Uterus (tissue), 4 donors: ENCODE measurements around the gene UBE2Z. TPM values are rescaled to one million over a fixed set of nuclear protein-coding genes. Genes with fewer than 3 reads are reported as not detected.
A peak's percentile ranks its signal among the peaks of the same experiment; 100 is the strongest.

Source experiments
- DNase-seq, 2 donors: peaks; one replicate each; pipeline ENCODE4 v3.0.0-alpha.2; 2019 to 2020
- H3K27ac ChIP-seq, 2 donors: fragments of 200-600 bp; sonication (generic); 1 replicate in 1 of 2; 2 replicates in 1 of 2; pipeline ENCODE4 v1.5.1; 2016 to 2018
- H3K27me3 ChIP-seq, 2 donors: fragments of 200-600 bp; sonication (generic); one replicate each; pipeline ENCODE4 v1.5.1; 2018 to 2019; ENCODE audit warnings: control low read depth in 1 of 2
- H3K36me3 ChIP-seq, 2 donors: fragments of 200-600 bp; sonication (generic); one replicate each; pipeline ENCODE4 v1.5.1; 2019; ENCODE audit warnings: control low read depth in 1 of 2
- H3K4me1 ChIP-seq, 2 donors: fragments of 200-600 bp; sonication (generic); one replicate each; pipeline ENCODE4 v1.5.1; 2018 to 2019; ENCODE audit warnings: control low read depth in 1 of 2
- H3K4me3 ChIP-seq, 2 donors: fragments of 200-600 bp; sonication (generic); 1 replicate in 1 of 2; 2 replicates in 1 of 2; pipeline ENCODE4 v1.5.1; 2018 to 2019; ENCODE audit warnings: mild to moderate bottlenecking in 1 of 2
- H3K9me3 ChIP-seq, 2 donors: fragments of 200-600 bp; sonication (generic); one replicate each; pipeline ENCODE4 v1.5.1; 2019; ENCODE audit warnings: control low read depth in 1 of 2
- POLR2A ChIP-seq, 2 donors: fragments of 450-650 bp; IDR thresholded peaks; one replicate each; pipeline ENCODE4 v1.6.1; 2016; ENCODE audit warnings: antibody characterized with exemption in 2 of 2, mild to moderate bottlenecking in 1 of 2, moderate library complexity in 1 of 2
- intact Hi-C: fragments of 100-400 bp; cut with DNase I; formaldehyde crosslinking; loops from one replicate; pipeline ENCODE4 v1.15.1; 2023; ENCODE audit warnings: low total_unique reads
- total RNA-seq, 4 donors: library from RNA; depleted of rRNA in 3 of 4; stranded (reverse); fragments of >200 nt in 3 of 4; gene quantifications; one replicate each; pipeline versions ENCODE4 v1.1.0 to v1.2.4, GENCODE V29; 2014 to 2023
- TF ChIP-seq, protein P1 (sequence below), 4 experiments: fragments of 200-600 bp in 2 of 4; fragments of 450-650 bp in 2 of 4; sonication (generic) in 2 of 4; IDR thresholded peaks; one replicate each; pipeline ENCODE4 v1.5.1; 2016 to 2019; ENCODE audit warnings: antibody characterized with exemption in 4 of 4, mild to moderate bottlenecking in 2 of 4, moderate library complexity in 1 of 4
- donor health status: DM: yes; HTN: yes; CAD: no.

UBE2Z gene
- total RNA-seq, 4 donors from 2014 or later: 25.0 to 77.9 (median 59.4) TPM

DNA sequence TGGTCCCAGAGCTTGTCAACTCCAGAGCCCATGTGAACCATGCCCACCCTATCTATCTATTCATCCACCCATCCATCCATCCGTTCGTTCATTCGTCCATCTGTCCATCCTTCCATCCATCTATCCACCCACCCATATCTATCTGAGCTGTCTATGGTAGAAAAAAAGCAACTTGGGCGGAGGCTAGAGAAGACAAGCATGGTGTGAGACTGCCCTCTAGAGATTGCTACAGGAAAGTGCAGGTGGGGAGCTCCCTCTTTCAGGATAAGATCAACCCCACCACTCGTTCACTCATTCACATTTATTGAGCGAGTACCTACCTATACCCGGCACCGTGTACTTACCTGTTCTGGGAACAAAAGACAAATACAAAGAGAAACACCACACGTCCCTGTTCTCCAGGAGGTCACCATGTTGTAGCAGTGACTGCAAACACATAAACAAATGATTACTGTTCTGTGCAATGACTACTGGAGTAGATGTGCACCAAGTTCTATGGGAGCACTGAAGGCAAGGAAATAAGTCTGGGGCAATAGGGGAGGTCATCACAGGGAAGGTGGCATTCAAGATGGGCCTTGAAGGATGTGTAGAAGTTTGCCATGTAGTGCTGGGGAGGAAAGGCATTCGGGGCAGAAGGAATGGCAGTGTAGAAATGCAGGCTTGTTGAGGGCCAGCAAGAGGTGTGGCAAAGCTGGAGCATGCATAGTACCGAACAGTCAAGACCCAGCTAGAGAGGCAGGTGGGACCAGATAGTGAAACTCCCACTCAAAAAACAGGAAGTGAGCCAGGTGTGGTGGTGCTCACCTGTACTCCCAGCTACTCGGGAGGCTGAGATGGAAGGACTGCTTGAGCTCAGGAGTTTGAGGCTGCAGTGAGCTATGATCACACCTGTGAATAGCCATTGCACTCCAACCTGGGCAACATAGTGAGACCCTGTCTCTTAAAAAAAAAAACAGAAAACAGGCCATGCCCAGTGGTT, 29.0 kb upstream of the UBE2Z start:
- H3K4me3 ChIP-seq: no peak overlapping the region
- H3K36me3 ChIP-seq: no peaks in the 10 kb centered on the region
- H3K27me3 ChIP-seq: no peaks in the 10 kb centered on the region
- H3K9me3 ChIP-seq: no peaks in the 10 kb centered on the region
- intact Hi-C loops: loop anchor here (5.0 kb wide), 1 partner anchor 62 kb away; the partner anchor contains the start of gene TTLL6
- DNase-seq: peak; percentile 39 to 54
- H3K27ac ChIP-seq: no peak overlapping the region
- no peaks in the 10 kb centered on the region for H3K4me1 ChIP-seq
- TF ChIP-seq, protein P1, sequence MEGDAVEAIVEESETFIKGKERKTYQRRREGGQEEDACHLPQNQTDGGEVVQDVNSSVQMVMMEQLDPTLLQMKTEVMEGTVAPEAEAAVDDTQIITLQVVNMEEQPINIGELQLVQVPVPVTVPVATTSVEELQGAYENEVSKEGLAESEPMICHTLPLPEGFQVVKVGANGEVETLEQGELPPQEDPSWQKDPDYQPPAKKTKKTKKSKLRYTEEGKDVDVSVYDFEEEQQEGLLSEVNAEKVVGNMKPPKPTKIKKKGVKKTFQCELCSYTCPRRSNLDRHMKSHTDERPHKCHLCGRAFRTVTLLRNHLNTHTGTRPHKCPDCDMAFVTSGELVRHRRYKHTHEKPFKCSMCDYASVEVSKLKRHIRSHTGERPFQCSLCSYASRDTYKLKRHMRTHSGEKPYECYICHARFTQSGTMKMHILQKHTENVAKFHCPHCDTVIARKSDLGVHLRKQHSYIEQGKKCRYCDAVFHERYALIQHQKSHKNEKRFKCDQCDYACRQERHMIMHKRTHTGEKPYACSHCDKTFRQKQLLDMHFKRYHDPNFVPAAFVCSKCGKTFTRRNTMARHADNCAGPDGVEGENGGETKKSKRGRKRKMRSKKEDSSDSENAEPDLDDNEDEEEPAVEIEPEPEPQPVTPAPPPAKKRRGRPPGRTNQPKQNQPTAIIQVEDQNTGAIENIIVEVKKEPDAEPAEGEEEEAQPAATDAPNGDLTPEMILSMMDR (IDR thresholded peaks at IDR 0.05): peak; percentile 84 to 93 (median 88)
- TF ChIP-seq POLR2A (IDR thresholded peaks at IDR 0.05): no peak

DNA sequence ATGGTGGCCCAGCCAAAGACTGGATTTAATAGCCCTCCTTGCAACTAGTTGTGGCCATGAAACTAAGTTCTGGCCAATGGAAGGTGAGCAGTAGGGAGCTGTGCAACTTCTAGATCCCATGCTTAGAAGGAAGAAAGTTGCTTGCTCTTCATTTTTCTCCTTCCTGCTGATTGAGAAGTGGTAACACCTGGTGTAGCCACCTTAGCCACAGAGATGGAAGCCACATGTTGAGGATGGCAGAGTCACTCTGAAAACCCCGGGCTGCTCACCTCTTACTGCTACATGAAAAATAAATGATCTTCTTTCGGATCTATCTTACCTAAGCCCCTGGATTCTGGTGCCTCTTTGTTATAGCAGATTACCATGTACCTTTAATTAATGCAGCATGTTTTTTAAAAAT, 25.9 kb upstream of the UBE2Z start:
- Histone ChIP-seq H3K4me1 (no peaks in the 10 kb centered on the region), H3K27me3 (no peaks in the 10 kb centered on the region), H3K27ac (no peak overlapping the region), H3K36me3 (no peaks in the 10 kb centered on the region), H3K4me3 (no peak overlapping the region), H3K9me3 (no peaks in the 10 kb centered on the region)
- no peak for DNase-seq
- intact Hi-C loops: loop anchor here (5.0 to 10.0 kb wide), 2 partner anchors 160 to 217 kb away; partner anchors contain the start of genes PRAC1 and PRAC2
- TF ChIP-seq, protein P1 (IDR thresholded peaks at IDR 0.05): no peak
- no peak for TF ChIP-seq POLR2A (IDR thresholded peaks at IDR 0.05)

DNA sequence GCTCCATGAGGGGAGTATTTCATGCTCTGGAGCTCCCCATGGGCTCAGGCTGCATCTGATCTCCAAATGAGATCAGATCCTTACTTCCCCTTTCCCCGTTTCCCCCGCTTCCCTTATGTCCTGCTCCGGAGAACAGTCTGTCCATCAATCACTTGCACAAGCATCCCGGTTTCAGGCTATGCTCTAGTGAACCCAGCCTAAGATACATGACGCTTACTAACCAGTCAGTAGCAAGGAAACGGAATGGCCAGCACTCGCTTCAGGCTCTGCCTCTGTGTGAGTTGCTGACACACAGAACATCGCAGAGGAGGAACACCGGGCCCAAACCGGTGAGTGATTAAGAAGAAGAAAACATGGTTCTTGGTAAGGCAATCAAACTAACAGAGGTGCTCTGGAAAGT, 25.0 kb upstream of the UBE2Z start:
- Histone ChIP-seq H3K27me3 (no peaks in the 10 kb centered on the region), H3K27ac (no peak overlapping the region), H3K4me1 (no peaks in the 10 kb centered on the region), H3K36me3 (no peaks in the 10 kb centered on the region), H3K4me3 (no peak overlapping the region), H3K9me3 (no peaks in the 10 kb centered on the region)
- intact Hi-C loops: loop anchor here (5.0 to 10.0 kb wide), 2 partner anchors 161 to 218 kb away; partner anchors contain the start of genes PRAC1 and PRAC2
- no peak for DNase-seq
- TF ChIP-seq POLR2A (IDR thresholded peaks at IDR 0.05): no peak
- TF ChIP-seq, protein P1 (IDR thresholded peaks at IDR 0.05): no peak

DNA sequence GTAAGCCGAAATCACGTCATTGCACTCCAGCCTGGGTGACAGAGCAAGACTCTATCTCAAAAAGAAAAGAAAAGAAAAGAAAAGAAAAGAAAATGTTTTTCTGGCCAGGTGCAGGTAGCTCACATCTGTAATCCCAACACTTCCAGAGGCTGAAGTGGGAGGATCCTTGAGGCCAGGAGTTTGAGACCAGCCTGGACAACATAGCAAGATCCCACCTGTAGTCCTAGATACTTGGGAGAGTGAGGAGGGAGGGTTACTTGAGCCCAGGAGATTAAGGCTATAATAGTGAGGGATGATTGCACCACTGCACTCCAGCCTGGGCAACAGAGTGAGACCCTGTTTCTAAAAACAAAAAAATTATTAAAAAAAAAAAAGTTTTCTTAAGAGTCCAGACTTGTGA, 18.1 kb upstream of the UBE2Z start:
- no peaks in the 10 kb centered on the region for H3K9me3 ChIP-seq
- no peak overlapping the region for H3K4me3 ChIP-seq
- no peak for DNase-seq
- TF ChIP-seq, protein P1 (IDR thresholded peaks at IDR 0.05): no peak
- no peak for TF ChIP-seq POLR2A (IDR thresholded peaks at IDR 0.05)
- peaks cover 0 to 8% of the 10 kb centered on the region in 2 donors for H3K4me1 ChIP-seq
- intact Hi-C loops: no loop called here
- H3K27ac ChIP-seq: no peak overlapping the region
- no peaks in the 10 kb centered on the region for H3K27me3 ChIP-seq
- H3K36me3 ChIP-seq: no peaks in the 10 kb centered on the region
